Measurements from ENCODE around the gene TSPAN10. TPM values are rescaled to one million over a fixed set of nuclear protein-coding genes. Genes with fewer than 3 reads are reported as not detected.

The TSPAN10 gene
- total and polyA plus RNA-seq, 4 donors: 0.17 to 0.84 (median 0.29) TPM

DNA sequence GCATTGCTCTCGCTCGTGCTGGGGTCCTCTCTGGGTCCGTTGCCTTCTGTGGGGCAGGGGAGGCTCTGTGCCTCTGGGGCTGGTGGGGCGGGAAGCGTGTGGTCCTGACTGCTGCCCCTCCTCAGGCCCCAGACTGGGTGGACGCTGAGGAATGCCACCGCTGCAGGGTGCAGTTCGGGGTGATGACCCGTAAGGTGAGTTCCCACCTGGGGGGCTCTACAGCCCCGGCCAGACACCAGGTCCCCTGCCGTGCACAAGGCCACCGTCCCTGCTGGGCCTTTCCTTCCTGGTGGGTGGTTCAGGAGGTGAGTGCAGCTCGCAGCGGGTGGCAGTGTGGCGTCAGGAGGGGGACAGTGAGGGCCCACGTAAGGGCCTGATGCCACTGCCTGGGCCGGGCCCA is 53.6 kb downstream of the TSPAN10 start (continued):
- TF ChIP-seq, protein P1, sequence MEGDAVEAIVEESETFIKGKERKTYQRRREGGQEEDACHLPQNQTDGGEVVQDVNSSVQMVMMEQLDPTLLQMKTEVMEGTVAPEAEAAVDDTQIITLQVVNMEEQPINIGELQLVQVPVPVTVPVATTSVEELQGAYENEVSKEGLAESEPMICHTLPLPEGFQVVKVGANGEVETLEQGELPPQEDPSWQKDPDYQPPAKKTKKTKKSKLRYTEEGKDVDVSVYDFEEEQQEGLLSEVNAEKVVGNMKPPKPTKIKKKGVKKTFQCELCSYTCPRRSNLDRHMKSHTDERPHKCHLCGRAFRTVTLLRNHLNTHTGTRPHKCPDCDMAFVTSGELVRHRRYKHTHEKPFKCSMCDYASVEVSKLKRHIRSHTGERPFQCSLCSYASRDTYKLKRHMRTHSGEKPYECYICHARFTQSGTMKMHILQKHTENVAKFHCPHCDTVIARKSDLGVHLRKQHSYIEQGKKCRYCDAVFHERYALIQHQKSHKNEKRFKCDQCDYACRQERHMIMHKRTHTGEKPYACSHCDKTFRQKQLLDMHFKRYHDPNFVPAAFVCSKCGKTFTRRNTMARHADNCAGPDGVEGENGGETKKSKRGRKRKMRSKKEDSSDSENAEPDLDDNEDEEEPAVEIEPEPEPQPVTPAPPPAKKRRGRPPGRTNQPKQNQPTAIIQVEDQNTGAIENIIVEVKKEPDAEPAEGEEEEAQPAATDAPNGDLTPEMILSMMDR (IDR thresholded peaks at IDR 0.05; ENCODE audit: low read depth, low read length, missing input control): no peak
- no peak for TF ChIP-seq JUND (IDR thresholded peaks at IDR 0.05)
- no peak for TF ChIP-seq SP1 (IDR thresholded peaks at IDR 0.05)

DNA sequence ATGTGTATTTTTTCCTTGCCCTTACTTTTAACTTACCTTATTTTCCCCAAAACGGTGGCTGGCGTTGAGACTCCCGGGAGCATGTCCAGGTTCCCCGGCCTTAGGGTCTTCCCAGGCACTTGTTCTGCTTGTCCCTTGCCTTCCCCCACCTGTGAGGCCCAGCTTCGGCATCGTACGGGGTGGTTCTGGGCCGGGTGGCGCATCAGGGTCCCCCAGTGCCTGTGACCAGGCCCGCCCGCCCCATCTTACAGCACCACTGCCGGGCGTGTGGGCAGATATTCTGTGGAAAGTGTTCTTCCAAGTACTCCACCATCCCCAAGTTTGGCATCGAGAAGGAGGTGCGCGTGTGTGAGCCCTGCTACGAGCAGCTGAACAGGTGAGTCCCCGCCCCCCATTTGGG is 54.2 kb downstream of the TSPAN10 start:
- TF ChIP-seq YY1 (IDR thresholded peaks at IDR 0.05): no peak
- no peak for TF ChIP-seq EGR1 (IDR thresholded peaks at IDR 0.05; ENCODE audit: low read depth in 2 of 2)
- TF ChIP-seq, protein P2, sequence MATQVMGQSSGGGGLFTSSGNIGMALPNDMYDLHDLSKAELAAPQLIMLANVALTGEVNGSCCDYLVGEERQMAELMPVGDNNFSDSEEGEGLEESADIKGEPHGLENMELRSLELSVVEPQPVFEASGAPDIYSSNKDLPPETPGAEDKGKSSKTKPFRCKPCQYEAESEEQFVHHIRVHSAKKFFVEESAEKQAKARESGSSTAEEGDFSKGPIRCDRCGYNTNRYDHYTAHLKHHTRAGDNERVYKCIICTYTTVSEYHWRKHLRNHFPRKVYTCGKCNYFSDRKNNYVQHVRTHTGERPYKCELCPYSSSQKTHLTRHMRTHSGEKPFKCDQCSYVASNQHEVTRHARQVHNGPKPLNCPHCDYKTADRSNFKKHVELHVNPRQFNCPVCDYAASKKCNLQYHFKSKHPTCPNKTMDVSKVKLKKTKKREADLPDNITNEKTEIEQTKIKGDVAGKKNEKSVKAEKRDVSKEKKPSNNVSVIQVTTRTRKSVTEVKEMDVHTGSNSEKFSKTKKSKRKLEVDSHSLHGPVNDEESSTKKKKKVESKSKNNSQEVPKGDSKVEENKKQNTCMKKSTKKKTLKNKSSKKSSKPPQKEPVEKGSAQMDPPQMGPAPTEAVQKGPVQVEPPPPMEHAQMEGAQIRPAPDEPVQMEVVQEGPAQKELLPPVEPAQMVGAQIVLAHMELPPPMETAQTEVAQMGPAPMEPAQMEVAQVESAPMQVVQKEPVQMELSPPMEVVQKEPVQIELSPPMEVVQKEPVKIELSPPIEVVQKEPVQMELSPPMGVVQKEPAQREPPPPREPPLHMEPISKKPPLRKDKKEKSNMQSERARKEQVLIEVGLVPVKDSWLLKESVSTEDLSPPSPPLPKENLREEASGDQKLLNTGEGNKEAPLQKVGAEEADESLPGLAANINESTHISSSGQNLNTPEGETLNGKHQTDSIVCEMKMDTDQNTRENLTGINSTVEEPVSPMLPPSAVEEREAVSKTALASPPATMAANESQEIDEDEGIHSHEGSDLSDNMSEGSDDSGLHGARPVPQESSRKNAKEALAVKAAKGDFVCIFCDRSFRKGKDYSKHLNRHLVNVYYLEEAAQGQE (IDR thresholded peaks at IDR 0.05): no peak
- no peak for TF ChIP-seq FOXA1 (IDR thresholded peaks at IDR 0.05)
- no peak for TF ChIP-seq RAD21 (IDR thresholded peaks at IDR 0.05)
- no peak for TF ChIP-seq HNF4G (IDR thresholded peaks at IDR 0.05)
- no peak for TF ChIP-seq FOXA2 (IDR thresholded peaks at IDR 0.05)
- TF ChIP-seq, protein P3, sequence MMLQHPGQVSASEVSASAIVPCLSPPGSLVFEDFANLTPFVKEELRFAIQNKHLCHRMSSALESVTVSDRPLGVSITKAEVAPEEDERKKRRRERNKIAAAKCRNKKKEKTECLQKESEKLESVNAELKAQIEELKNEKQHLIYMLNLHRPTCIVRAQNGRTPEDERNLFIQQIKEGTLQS (IDR thresholded peaks at IDR 0.05): no peak
- no peak for TF ChIP-seq NR2F2 (IDR thresholded peaks at IDR 0.05)
- no peak for TF ChIP-seq GABPA (IDR thresholded peaks at IDR 0.05 in 1 of 2, conservative IDR thresholded peaks at IDR 0.05 in 1 of 2)
- TF ChIP-seq, protein P1 (IDR thresholded peaks at IDR 0.05; ENCODE audit: low read depth, low read length, missing input control): no peak
- no peak for TF ChIP-seq RXRA (IDR thresholded peaks at IDR 0.05)
- no peak for TF ChIP-seq TAF1 (conservative IDR thresholded peaks at IDR 0.05)
- TF ChIP-seq, protein P4, sequence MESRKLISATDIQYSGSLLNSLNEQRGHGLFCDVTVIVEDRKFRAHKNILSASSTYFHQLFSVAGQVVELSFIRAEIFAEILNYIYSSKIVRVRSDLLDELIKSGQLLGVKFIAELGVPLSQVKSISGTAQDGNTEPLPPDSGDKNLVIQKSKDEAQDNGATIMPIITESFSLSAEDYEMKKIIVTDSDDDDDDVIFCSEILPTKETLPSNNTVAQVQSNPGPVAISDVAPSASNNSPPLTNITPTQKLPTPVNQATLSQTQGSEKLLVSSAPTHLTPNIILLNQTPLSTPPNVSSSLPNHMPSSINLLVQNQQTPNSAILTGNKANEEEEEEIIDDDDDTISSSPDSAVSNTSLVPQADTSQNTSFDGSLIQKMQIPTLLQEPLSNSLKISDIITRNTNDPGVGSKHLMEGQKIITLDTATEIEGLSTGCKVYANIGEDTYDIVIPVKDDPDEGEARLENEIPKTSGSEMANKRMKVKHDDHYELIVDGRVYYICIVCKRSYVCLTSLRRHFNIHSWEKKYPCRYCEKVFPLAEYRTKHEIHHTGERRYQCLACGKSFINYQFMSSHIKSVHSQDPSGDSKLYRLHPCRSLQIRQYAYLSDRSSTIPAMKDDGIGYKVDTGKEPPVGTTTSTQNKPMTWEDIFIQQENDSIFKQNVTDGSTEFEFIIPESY (IDR thresholded peaks at IDR 0.05): no peak
- TF ChIP-seq, protein P5, sequence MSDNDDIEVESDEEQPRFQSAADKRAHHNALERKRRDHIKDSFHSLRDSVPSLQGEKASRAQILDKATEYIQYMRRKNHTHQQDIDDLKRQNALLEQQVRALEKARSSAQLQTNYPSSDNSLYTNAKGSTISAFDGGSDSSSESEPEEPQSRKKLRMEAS (IDR thresholded peaks at IDR 0.05): no peak
- TF ChIP-seq SP1 (IDR thresholded peaks at IDR 0.05): no peak
- TF ChIP-seq JUND (IDR thresholded peaks at IDR 0.05): no peak
- no peak for TF ChIP-seq HNF4A (conservative IDR thresholded peaks at IDR 0.05)
- Histone ChIP-seq H3K4me3 (ENCODE audit: low read depth in 1 of 3, low read length in 3 of 3) (no peak overlapping the region), H3K27me3 (ENCODE audit: control insufficient read depth in 4 of 4, insufficient read depth in 4 of 4, low read length in 3 of 4) (no peaks in the 10 kb centered on the region), H3K9ac (ENCODE audit: low read depth in 1 of 2, low read length in 2 of 2) (no peak overlapping the region), H3K9me3 (ENCODE audit: control insufficient read depth in 4 of 4, low read length in 3 of 4) (no peaks in the 10 kb centered on the region), H3K27ac (ENCODE audit: low read depth in 1 of 2, low read length in 2 of 2) (no peak overlapping the region), H3K4me1 (ENCODE audit: control insufficient read depth in 4 of 4, insufficient read depth in 4 of 4, low read length in 3 of 4) (no peaks in the 10 kb centered on the region), H3K36me3 (ENCODE audit: control insufficient read depth in 4 of 4, insufficient read depth in 3 of 4, low read depth in 1 of 4, low read length in 3 of 4) (peaks cover 18 to 97% (median 26%) of the 10 kb centered on the region in 4 donors)
- no peak for DNase-seq (ENCODE audit: low spot score)
- 95% methylated on average over 18 of the region's 18 CpGs for WGBS

Measured in liver (tissue), 9 donors.